Measurements from ENCODE around the gene ZNF710. TPM values are rescaled to one million over a fixed set of nuclear protein-coding genes. Genes with fewer than 3 reads are reported as not detected.

ZNF710 gene
- total and polyA plus RNA-seq, 2 of the 8 experiments (the other 6 are each of a cell fraction or from before 2014, with no cell fraction given) = 10.5 to 24.0 TPM

- ChIA-PET POLR2A (ENCODE audit: partially characterized antibody) (interaction anchor here (0.6 to 1.4 kb wide), 3 partner anchors 10 to 36 kb away, joined by 3 read pairs; no protein-coding TSS in a partner anchor), CTCF (ENCODE audit: partially characterized antibody) (interaction anchor here (0.6 to 7.4 kb wide), 15 partner anchors 9 to 326 kb away, joined by 3 to 99 read pairs (median 4); partner anchors contain the start of gene IDH2)
- no peak for DNase-seq (ENCODE audit: low read depth in 1 of 2, low spot score in 2 of 2)
- TF ChIP-seq CREB1 (IDR thresholded peaks at IDR 0.05) = no peak
- TF ChIP-seq EZH2 (IDR thresholded peaks at IDR 0.05; ENCODE audit: low read depth, low read length, severe bottlenecking) = no peak
- TF ChIP-seq USF2 (IDR thresholded peaks at IDR 0.05; ENCODE audit: low read length) = no peak
- no peak for TF ChIP-seq SRF (IDR thresholded peaks at IDR 0.05; ENCODE audit: low read depth, low read length)
- no peak for TF ChIP-seq ASH2L (IDR thresholded peaks at IDR 0.05; ENCODE audit: low read length)
- TF ChIP-seq ATF3 (IDR thresholded peaks at IDR 0.05; ENCODE audit: insufficient read depth, low read depth, low read length) = no peak
- TF ChIP-seq CBX8 (IDR thresholded peaks at IDR 0.05; ENCODE audit: borderline replicate concordance, low read depth, low read length) = no peak
- no peak for TF ChIP-seq TAF1 (IDR thresholded peaks at IDR 0.05; ENCODE audit: low read depth, low read length)
- TF ChIP-seq NANOG (IDR thresholded peaks at IDR 0.05; ENCODE audit: insufficient read depth, low read depth, low read length, poor library complexity, severe bottlenecking) = no peak
- TF ChIP-seq KDM5A (IDR thresholded peaks at IDR 0.05; ENCODE audit: low read length) = no peak
Measured at GRCh38 chr15:90079619-90080457, 78.7 kb downstream of the ZNF710 start.

More at GRCh38 chr15:90079619-90080457, 78.7 kb downstream of the ZNF710 start:
- Histone ChIP-seq H3K4me3 (ENCODE audit: extremely low read depth in 1 of 4, insufficient read depth in 2 of 4, low read depth in 3 of 4, low read length in 4 of 4) (no peak overlapping the region), H3K4ac (replicated peaks; ENCODE audit: insufficient read length, low read depth, low read length) (no peak overlapping the region), H3K4me2 (ENCODE audit: insufficient read depth in 1 of 2, low read depth in 2 of 2, low read length in 2 of 2) (no peak overlapping the region), H2AK5ac (ENCODE audit: low read depth, low read length) (0 out of 2 replicates have a peak overlapping the region, but pooled peaks have one; percentile 13), H3K56ac (replicated peaks; ENCODE audit: insufficient read length, low read depth, low read length) (no peak overlapping the region), H2BK120ac (replicated peaks; ENCODE audit: low read depth, low read length) (no peak overlapping the region), H3K79me1 (ENCODE audit: low read depth, low read length) (0 out of 2 replicates have a peak, but pooled peaks cover 2% of the 10 kb centered on the region), H3K79me2 (ENCODE audit: control insufficient read depth in 1 of 2, insufficient read depth in 2 of 2, low read length in 2 of 2) (no peaks in the 10 kb centered on the region), H2AFZ (ENCODE audit: low read length) (no peak overlapping the region), H3K9ac (replicated peaks in 1 of 4; ENCODE audit: extremely low read depth in 1 of 4, low read depth in 3 of 4, low read length in 3 of 4) (no peak overlapping the region), H4K91ac (replicated peaks; ENCODE audit: insufficient read length, low read length) (no peak overlapping the region), H3K9me3 (ENCODE audit: insufficient read depth in 2 of 2, low read depth in 1 of 2, low read length in 1 of 2) (no peaks in the 10 kb centered on the region), H3K23ac (ENCODE audit: insufficient read length) (no peak overlapping the region), H3K27ac (ENCODE audit: low read depth, low read length) (no peak overlapping the region), H3K14ac (ENCODE audit: insufficient read length) (no peak overlapping the region), H4K5ac (ENCODE audit: insufficient read length, low read depth, low read length) (no peak overlapping the region), H3K27me3 (replicated peaks in 1 of 4; ENCODE audit: control insufficient read depth in 3 of 4, extremely low read depth in 1 of 4, insufficient read depth in 3 of 4, low read length in 3 of 4) (no peaks in the 10 kb centered on the region), H3K18ac (ENCODE audit: extremely low read depth, low read length) (no peak overlapping the region), H2BK15ac (ENCODE audit: low read length) (no peak overlapping the region), H2BK20ac (ENCODE audit: low read length) (no peak overlapping the region), H2BK12ac (ENCODE audit: low read depth, low read length) (no peak overlapping the region), H4K20me1 (replicated peaks in 1 of 2; ENCODE audit: control insufficient read depth in 1 of 2, insufficient read depth in 2 of 2, low read length in 2 of 2) (peaks cover 0 to 4% of the 10 kb centered on the region in 2 experiments), H3K4me1 (replicated peaks in 1 of 4; ENCODE audit: control insufficient read depth in 3 of 4, insufficient read depth in 4 of 4, low read length in 3 of 4) (peaks cover 4 to 11% (median 7%) of the 10 kb centered on the region in 4 experiments; a peak in 6 of 7 replicates), H3K23me2 (ENCODE audit: low read depth, low read length) (no peaks in the 10 kb centered on the region), H2BK5ac (ENCODE audit: low read depth, low read length) (no peak overlapping the region; the same call in 1 of the 2 replicates), H3K36me3 (ENCODE audit: control insufficient read depth in 2 of 4, insufficient read depth in 4 of 4, low read length in 3 of 4) (peaks cover under 1 to 9% (median 5%) of the 10 kb centered on the region in 4 experiments; a peak in 3 of 8 replicates), H4K8ac (ENCODE audit: extremely low read depth, insufficient read depth, low read length) (peak overlapping the region; percentile 17; the same call in 1 of the 2 replicates)
- no peak for FAIRE-seq
- WGBS, 2 experiments (ENCODE audit: extremely low coverage in 1 of 2, insufficient coverage in 1 of 2, insufficient read length in 1 of 2, insufficient replicate concordance in 2 of 2, low coverage in 1 of 2, low lambda C conversion rate in 2 of 2, missing lambda C conversion rate in 1 of 2) = 92% methylated on average over 28 of the region's 28 CpGs; no CpG with 5 or more reads in 1 of the 2 experiments

Measured in H1 (cell line).